ENCODE data around the gene RNU6-1.

DNA sequence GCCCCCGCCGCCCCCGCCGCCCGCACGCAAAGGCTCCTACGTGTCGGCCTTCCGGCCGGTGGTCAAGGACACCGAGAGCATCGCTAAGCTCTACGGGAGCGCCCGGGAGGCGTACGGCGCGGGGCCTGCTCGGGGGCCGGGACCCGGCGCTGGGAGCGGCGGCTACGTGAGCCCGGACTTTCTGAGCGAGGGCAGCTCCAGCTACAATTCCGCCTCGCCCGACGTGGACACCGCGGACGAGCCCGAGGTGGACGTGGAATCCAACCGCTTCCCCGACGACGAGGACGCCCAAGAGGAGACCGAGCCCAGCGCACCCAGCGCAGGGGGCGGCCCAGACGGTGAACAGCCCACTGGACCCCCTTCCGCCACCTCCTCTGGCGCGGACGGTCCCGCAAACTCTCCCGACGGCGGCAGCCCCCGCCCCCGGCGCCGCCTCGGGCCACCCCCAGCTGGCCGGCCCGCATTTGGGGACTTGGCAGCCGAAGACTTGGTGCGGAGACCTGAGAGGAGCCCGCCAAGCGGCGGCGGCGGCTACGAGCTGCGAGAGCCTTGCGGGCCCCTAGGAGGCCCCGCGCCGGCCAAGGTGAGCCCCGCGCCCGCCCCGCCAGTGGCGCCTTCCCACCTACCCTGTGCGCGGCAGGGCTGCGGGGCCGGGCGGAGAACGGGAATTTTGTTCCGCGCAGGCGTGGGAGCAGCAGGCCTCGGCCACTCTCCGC is 12.1 kb downstream of the RNU6-1 start:
- TF ChIP-seq CTCF (IDR thresholded peaks at IDR 0.05) (no peak), EZH2 (IDR thresholded peaks at IDR 0.05; ENCODE audit: borderline replicate concordance, insufficient read depth, low read depth, low read length, poor library complexity, severe bottlenecking) (no peak)

Measured in B cell (primary cell).